HG03378 (cell line): ENCODE measurements around the gene GRIK3.
"Not testable (repeated sequence)": the region's sequence is repeated elsewhere in the genome, so short reads cannot be mapped to it uniquely, and the experiment has no call there.

Experiments used
- ATAC-seq: cut with Tn5 transposase; IDR thresholded peaks from one replicate; pipeline ENCODE4 v1.9.1; 2021; ENCODE audit warnings: mild to moderate bottlenecking, moderate library complexity; ENCODE audit not compliant: unreplicated experiment

GRIK3 gene

GRCh38 chr1:36771240-36771639, 263.1 kb downstream of the GRIK3 start:
- ATAC-seq = no peak

- ATAC-seq = no peak
Observed at GRCh38 chr1:36769886-36770830, 264.2 kb downstream of the GRIK3 start.

DNA sequence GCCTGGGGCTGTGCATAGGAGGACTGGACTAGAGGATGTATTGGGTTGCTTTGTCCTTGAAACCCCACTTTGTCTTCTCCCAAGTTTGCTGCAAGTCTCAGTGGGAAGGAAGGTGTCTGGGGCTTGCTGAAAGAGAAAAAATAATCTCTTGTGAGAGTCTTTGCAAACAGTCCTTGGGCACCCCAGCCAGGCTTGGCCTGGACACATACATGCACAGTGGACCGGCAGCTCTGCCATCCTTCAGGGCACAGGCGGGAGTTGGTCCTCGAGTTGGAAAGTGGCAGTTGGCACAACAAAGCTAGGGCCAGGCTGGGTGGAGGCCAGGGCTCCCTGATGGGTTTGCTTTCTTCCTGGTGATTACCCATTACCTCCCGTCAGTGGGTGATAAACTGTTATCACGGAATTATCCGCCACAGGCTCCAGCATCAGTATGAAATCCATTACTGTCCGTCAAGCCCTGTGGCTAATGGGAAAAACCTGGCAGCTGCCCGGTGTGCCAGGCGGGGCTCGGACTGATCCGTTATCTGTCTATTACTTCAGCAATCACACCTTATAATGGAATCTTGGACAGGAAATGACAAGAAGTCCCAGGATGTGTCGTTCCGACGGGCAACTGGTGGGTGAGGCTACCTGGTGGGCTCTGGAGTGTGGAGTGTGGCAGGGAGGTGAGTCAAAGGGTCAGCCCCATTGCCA, 265.7 kb downstream of the GRIK3 start:
- no peak for ATAC-seq

DNA sequence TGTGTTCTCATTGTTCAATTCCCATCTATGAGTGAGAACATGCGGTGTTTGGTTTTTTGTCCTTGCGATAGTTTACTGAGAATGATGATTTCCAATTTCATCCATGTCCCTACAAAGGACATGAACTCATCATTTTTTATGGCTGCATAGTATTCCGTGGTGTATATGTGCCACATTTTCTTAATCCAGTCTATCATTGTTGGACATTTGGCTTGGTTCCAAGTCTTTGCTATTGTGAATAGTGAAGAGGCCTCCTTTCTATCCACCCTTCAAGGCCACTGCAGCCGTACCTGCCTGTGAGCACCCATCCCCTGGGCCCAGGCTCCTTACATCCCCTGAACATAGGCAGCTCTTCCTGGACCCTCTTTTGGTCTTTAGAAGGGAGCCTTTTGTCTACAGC, 266.9 kb downstream of the GRIK3 start:
- not testable (repeated sequence) for ATAC-seq

DNA sequence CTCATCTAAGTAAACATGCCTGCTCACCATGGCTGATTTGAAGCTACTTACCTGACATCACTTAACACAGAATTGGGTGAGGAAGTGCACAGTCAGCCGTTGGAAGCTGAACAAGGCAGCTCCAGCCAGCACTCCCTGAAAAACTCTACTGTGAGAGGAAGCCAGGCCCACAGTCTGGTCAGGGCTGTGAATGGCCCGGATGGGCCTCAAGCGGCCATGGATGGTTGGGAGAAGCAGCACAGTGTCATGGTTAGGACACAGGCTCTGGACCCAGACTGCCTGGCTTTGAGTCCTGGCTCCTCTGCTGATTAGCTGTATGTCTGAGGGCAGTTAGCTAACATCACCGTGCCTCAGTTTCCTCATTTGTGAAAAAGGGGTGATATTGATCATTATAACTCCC, 267.8 kb downstream of the GRIK3 start:
- no peak for ATAC-seq

GRCh38 chr1:36765785-36766300, 268.5 kb downstream of the GRIK3 start:
- ATAC-seq = no peak

DNA sequence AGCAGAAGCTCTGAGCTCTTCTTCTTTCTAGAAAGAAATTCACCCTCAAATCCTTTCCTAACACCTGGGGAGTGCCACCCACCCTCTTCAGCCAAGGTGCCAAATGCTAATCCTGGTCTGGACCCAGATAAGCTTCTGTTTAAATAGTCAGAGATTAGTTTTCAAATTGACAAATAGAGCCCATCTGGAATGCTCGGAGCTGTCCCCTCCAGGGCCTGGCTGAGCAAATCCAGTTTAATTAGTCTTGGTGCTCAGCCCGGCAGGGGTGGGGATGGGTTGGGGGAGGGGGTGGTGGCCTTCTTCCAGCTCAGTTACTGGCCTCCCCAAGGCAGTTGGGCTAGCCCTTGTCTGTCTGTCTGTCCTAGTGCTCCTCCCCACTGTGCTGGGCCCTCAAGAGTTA, 269.5 kb downstream of the GRIK3 start:
- no peak for ATAC-seq

DNA sequence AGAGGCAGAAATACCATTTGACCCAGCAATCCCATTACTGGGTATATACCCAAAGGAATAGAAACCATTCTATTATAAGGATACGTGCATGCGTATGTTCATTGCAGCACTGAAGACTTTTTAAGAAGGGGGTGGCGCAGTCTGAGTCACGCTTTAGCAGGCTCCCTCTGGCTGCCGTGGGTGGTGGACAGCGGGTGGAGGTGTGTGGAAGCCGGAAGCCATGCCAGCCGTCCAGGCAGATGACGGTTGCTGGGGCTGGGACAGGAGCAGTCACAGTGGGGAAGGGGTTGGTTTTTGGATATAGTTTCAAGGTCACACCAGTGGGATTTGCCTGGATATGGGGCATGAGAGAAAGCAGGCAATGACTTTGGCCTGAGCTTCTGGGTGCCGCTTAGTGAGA, 270.5 kb downstream of the GRIK3 start:
- no peak for ATAC-seq

DNA sequence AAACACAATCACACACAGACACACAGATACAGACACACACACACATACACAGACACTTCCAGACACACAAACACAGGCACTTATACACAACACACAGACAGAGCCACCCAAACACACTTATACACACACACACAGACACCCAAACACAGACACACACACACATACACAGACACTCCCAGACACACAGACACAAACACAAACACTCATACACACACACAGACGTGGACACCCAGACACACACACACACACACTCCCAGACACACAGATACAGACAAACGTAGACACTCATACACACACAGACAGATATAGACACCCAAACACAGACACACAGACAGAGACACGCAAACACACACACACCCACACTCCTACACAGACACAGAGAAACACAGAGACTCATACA, 272.1 kb downstream of the GRIK3 start:
- ATAC-seq = no peak

DNA sequence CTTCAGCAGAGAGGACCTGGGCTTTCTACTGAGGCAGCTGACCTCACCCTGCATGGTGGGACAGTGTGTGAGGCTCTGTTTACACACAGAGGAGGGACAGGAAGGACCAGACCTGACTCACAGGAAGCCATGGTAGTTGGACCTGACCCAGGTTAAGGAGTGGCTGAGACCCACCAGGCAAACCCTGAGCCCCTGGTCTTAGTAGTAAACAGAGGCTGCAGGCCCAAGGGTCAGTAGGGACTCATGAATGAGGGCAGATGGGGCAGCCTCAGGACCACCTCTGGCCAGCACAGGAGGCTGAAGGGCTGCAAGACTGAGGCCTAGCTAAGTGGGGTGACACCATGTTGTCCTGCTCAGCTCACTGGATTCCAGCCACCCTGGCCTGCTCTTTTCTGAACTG, 273.2 kb downstream of the GRIK3 start:
- ATAC-seq = no peak

GRCh38 chr1:36760081-36760480, 274.2 kb downstream of the GRIK3 start:
- ATAC-seq = no peak

DNA sequence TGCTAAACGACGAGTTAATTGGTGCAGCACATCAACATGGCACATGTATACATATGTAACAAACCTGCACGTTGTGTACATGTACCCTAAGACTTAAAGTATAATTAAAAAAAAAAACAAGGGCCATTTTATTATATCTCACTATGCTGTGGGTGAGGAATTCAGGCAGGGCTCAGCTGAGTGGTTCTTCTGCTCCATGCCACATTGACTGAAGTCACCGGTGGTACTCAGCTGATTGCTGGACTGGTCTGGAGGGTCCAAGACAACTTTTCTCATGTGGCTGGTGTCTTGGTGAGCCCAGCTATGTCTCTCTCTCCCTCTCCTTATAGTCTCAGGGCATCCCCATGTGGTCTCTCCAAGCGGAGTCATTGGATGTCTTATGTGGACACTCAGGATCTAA, 275.0 kb downstream of the GRIK3 start:
- ATAC-seq = no peak

DNA sequence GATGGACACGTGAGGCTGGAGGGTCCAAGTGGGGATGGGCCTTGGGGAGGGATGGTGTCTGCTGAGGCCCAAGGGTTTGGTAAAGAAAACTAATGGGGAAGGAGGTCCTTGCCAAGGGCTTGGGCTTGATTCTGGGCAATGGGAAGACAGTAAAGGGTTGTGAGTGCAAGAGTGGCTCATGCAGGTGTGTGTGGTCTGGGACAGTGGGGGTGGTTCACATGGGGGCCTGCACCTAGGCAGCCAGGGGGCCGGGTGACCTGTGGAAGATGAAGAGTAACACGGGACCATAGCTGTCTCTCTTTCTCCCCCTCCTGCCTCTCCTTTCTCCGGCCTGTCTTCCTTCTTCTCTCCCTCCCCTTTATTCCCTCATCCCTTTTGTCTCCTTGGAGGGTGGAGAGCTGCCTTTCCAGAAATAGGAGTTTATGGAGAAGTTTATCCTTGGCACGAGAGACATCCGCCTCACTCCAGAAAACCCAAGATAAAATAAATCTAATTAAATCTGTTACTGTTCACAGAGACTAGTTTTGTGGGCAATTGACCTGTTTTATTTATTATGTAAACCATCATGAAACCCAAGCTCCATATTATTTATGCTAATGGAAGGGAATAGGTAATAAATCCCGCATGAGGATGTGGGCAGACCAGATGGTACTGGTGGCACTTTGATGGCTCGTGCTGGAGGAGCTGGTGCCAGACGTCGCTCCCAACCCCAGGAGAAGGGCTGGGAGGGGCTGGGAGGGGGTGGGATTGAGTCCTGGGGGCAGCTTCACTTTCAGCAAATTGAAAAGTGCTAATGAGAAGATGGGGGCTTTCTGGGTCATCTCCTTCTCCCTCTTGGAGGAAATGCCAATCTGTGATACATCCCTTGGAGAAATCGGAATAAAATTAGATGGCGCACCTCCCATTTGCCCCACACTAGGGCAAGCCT, 278.7 kb downstream of the GRIK3 start:
- no peak for ATAC-seq

DNA sequence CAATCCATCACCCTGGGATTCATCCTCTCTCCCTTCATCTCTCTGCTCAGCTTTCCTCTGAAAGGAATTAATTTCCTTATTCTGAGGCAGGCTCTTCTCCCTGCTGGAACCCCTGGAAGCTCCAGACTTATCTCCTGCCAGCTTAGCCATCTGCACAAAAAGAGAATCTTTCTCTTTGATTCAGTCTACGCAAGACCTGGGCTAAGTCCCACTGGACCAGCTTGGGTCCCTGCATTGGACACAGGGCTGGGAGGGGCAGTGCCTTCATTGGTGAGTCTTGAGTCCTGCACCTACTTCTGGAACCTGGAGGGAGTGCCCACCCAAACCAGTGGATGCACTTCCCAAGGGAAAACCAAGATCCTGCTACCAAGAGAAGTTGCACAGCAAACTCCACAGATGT, 279.9 kb downstream of the GRIK3 start:
- ATAC-seq = no peak

GRCh38 chr1:36753451-36753850, 280.9 kb downstream of the GRIK3 start:
- no peak for ATAC-seq

- ATAC-seq = no peak
Observed at GRCh38 chr1:36752891-36753361, 281.4 kb downstream of the GRIK3 start.

DNA sequence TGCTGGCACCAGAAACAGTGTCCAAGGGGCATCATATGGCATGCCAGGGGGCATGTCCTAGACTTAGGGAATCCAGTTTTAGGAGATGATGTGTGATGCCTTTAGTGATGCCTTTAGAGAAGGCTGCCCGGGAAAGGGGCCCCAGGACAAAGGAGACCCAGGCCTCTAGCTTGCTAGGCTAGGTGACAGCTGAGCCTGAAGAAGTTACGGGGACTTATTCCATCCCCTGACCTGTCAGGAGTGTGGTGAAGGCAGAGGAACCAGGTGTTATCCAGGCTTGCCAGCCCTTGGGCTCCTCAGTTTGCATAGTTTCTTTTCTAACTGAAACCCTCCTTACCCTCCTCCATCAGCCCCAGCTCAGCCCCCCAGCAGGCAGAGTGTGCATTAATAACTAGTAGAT, 281.9 kb downstream of the GRIK3 start:
- no peak for ATAC-seq

- no peak for ATAC-seq
Observed at GRCh38 chr1:36751525-36751924, 282.8 kb downstream of the GRIK3 start.

GRCh38 chr1:36748466-36748865, 285.8 kb downstream of the GRIK3 start:
- ATAC-seq = no peak
